ENCODE data around the gene FAHD2A. TPM values are rescaled to one million over a fixed set of nuclear protein-coding genes. Genes with fewer than 3 reads are reported as not detected.

Gene FAHD2A
- total and polyA plus RNA-seq, 2 of the 8 experiments (the other 6 are each of a cell fraction or from before 2014, with no cell fraction given), result 24.2 to 26.7 TPM

- TF ChIP-seq, protein P1, sequence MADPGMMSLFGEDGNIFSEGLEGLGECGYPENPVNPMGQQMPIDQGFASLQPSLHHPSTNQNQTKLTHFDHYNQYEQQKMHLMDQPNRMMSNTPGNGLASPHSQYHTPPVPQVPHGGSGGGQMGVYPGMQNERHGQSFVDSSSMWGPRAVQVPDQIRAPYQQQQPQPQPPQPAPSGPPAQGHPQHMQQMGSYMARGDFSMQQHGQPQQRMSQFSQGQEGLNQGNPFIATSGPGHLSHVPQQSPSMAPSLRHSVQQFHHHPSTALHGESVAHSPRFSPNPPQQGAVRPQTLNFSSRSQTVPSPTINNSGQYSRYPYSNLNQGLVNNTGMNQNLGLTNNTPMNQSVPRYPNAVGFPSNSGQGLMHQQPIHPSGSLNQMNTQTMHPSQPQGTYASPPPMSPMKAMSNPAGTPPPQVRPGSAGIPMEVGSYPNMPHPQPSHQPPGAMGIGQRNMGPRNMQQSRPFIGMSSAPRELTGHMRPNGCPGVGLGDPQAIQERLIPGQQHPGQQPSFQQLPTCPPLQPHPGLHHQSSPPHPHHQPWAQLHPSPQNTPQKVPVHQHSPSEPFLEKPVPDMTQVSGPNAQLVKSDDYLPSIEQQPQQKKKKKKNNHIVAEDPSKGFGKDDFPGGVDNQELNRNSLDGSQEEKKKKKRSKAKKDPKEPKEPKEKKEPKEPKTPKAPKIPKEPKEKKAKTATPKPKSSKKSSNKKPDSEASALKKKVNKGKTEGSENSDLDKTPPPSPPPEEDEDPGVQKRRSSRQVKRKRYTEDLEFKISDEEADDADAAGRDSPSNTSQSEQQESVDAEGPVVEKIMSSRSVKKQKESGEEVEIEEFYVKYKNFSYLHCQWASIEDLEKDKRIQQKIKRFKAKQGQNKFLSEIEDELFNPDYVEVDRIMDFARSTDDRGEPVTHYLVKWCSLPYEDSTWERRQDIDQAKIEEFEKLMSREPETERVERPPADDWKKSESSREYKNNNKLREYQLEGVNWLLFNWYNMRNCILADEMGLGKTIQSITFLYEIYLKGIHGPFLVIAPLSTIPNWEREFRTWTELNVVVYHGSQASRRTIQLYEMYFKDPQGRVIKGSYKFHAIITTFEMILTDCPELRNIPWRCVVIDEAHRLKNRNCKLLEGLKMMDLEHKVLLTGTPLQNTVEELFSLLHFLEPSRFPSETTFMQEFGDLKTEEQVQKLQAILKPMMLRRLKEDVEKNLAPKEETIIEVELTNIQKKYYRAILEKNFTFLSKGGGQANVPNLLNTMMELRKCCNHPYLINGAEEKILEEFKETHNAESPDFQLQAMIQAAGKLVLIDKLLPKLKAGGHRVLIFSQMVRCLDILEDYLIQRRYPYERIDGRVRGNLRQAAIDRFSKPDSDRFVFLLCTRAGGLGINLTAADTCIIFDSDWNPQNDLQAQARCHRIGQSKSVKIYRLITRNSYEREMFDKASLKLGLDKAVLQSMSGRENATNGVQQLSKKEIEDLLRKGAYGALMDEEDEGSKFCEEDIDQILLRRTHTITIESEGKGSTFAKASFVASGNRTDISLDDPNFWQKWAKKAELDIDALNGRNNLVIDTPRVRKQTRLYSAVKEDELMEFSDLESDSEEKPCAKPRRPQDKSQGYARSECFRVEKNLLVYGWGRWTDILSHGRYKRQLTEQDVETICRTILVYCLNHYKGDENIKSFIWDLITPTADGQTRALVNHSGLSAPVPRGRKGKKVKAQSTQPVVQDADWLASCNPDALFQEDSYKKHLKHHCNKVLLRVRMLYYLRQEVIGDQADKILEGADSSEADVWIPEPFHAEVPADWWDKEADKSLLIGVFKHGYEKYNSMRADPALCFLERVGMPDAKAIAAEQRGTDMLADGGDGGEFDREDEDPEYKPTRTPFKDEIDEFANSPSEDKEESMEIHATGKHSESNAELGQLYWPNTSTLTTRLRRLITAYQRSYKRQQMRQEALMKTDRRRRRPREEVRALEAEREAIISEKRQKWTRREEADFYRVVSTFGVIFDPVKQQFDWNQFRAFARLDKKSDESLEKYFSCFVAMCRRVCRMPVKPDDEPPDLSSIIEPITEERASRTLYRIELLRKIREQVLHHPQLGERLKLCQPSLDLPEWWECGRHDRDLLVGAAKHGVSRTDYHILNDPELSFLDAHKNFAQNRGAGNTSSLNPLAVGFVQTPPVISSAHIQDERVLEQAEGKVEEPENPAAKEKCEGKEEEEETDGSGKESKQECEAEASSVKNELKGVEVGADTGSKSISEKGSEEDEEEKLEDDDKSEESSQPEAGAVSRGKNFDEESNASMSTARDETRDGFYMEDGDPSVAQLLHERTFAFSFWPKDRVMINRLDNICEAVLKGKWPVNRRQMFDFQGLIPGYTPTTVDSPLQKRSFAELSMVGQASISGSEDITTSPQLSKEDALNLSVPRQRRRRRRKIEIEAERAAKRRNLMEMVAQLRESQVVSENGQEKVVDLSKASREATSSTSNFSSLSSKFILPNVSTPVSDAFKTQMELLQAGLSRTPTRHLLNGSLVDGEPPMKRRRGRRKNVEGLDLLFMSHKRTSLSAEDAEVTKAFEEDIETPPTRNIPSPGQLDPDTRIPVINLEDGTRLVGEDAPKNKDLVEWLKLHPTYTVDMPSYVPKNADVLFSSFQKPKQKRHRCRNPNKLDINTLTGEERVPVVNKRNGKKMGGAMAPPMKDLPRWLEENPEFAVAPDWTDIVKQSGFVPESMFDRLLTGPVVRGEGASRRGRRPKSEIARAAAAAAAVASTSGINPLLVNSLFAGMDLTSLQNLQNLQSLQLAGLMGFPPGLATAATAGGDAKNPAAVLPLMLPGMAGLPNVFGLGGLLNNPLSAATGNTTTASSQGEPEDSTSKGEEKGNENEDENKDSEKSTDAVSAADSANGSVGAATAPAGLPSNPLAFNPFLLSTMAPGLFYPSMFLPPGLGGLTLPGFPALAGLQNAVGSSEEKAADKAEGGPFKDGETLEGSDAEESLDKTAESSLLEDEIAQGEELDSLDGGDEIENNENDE (IDR thresholded peaks at IDR 0.05; ENCODE audit: insufficient replicate concordance, low read length), result no peak
- TF ChIP-seq EP300 (IDR thresholded peaks at IDR 0.05; ENCODE audit: borderline replicate concordance in 1 of 2, low read depth in 2 of 2, low read length in 2 of 2), result no peak
- TF ChIP-seq CEBPB (IDR thresholded peaks at IDR 0.05; ENCODE audit: low read depth, low read length), result no peak
- no peak for TF ChIP-seq BACH1 (IDR thresholded peaks at IDR 0.05; ENCODE audit: low read length)
- TF ChIP-seq RAD21 (IDR thresholded peaks at IDR 0.05 in 1 of 2, conservative IDR thresholded peaks at IDR 0.05 in 1 of 2; ENCODE audit: low read depth in 2 of 2, low read length in 2 of 2), result no peak
- no peak for TF ChIP-seq KDM4A (IDR thresholded peaks at IDR 0.05; ENCODE audit: low read depth, low read length, severe bottlenecking)
- TF ChIP-seq YY1 (IDR thresholded peaks at IDR 0.05; ENCODE audit: low read depth, low read length), result no peak
- TF ChIP-seq SIX5 (IDR thresholded peaks at IDR 0.05; ENCODE audit: low read depth, low read length), result no peak
- no peak for TF ChIP-seq SIN3A (conservative IDR thresholded peaks at IDR 0.05 in 1 of 2, IDR thresholded peaks at IDR 0.05 in 1 of 2; ENCODE audit: low read depth in 1 of 2, low read length in 2 of 2)
- TF ChIP-seq USF2 (IDR thresholded peaks at IDR 0.05; ENCODE audit: low read length), result no peak
Measured at GRCh38 chr2:95383635-95384027, 18.9 kb upstream of the FAHD2A start (continued).
